ENCODE data around the gene MPRIP.

Gene MPRIP

GRCh38 chr17:17213775-17214174 is 171.5 kb downstream of the MPRIP start:
- DNase-seq (ENCODE audit: low read depth, low spot score): no peak
- in situ Hi-C loops (cut with HindIII; ENCODE audit: low sequenced_read_pairs): no loop called here
- TF ChIP-seq CTCF (IDR thresholded peaks at IDR 0.05; ENCODE audit: low read depth, low read length): no peak
- no peak overlapping the region for H3K4me3 ChIP-seq (ENCODE audit: low read depth, low read length)

GRCh38 chr17:17214646-17215436 is 172.6 kb downstream of the MPRIP start:
- in situ Hi-C loops (cut with HindIII; ENCODE audit: low sequenced_read_pairs): no loop called here
- DNase-seq (ENCODE audit: low read depth, low spot score): no peak
- no peak overlapping the region for H3K4me3 ChIP-seq (ENCODE audit: low read depth, low read length)
- no peak for TF ChIP-seq CTCF (IDR thresholded peaks at IDR 0.05; ENCODE audit: low read depth, low read length)

GRCh38 chr17:17215575-17215974 is 173.3 kb downstream of the MPRIP start:
- in situ Hi-C loops (cut with HindIII; ENCODE audit: low sequenced_read_pairs): no loop called here

GRCh38 chr17:17216236-17216635 is 174.0 kb downstream of the MPRIP start:
- H3K4me3 ChIP-seq (ENCODE audit: low read depth, low read length): no peak overlapping the region
- TF ChIP-seq CTCF (IDR thresholded peaks at IDR 0.05; ENCODE audit: low read depth, low read length): no peak
- in situ Hi-C loops (cut with HindIII; ENCODE audit: low sequenced_read_pairs): no loop called here

More at GRCh38 chr17:17215575-17215974, 173.3 kb downstream of the MPRIP start:
- DNase-seq (ENCODE audit: low read depth, low spot score): no peak
- TF ChIP-seq CTCF (IDR thresholded peaks at IDR 0.05; ENCODE audit: low read depth, low read length): no peak
- H3K4me3 ChIP-seq (ENCODE audit: low read depth, low read length): no peak overlapping the region

GRCh38 chr17:17216776-17217175 is 174.5 kb downstream of the MPRIP start:
- in situ Hi-C loops (cut with HindIII; ENCODE audit: low sequenced_read_pairs): no loop called here
- DNase-seq (ENCODE audit: low read depth, low spot score): no peak
- TF ChIP-seq CTCF (IDR thresholded peaks at IDR 0.05; ENCODE audit: low read depth, low read length): no peak
- no peak overlapping the region for H3K4me3 ChIP-seq (ENCODE audit: low read depth, low read length)

More at GRCh38 chr17:17216236-17216635, 174.0 kb downstream of the MPRIP start:
- DNase-seq (ENCODE audit: low read depth, low spot score): no peak

- DNase-seq (ENCODE audit: low read depth, low spot score): no peak
- no peak overlapping the region for H3K4me3 ChIP-seq (ENCODE audit: low read depth, low read length)
- in situ Hi-C loops (cut with HindIII; ENCODE audit: low sequenced_read_pairs): no loop called here
- TF ChIP-seq CTCF (IDR thresholded peaks at IDR 0.05; ENCODE audit: low read depth, low read length): no peak
Measured at GRCh38 chr17:17217995-17218394, 175.7 kb downstream of the MPRIP start.

All from astrocyte of the spinal cord (primary cell).